Renal pelvis (tissue), 4 donors: ENCODE measurements around the gene PLEKHG4B. TPM values are rescaled to one million over a fixed set of nuclear protein-coding genes. Genes with fewer than 3 reads are reported as not detected.
"Not testable (repeated sequence)": the region's sequence is repeated elsewhere in the genome, so short reads cannot be mapped to it uniquely, and the experiment has no call there.

Experiments
- DNase-seq: peaks from one replicate; pipeline ENCODE4 v3.0.0-alpha.2; 2013
- polyA plus RNA-seq, 3 donors: library from polyadenylated mRNA; unstranded; fragments of 120-200 nt; gene quantifications; one replicate each; pipeline ENCODE4 v1.2.1, GENCODE V29; 2013; ENCODE audit not compliant: insufficient read length in 3 of 3

The PLEKHG4B gene
- polyA plus RNA-seq, 3 donors = 12.7 to 21.2 (median 15.9) TPM

- DNase-seq = no peak
Observed at GRCh38 chr5:225334-225733, 133.4 kb downstream of the PLEKHG4B start.

DNA sequence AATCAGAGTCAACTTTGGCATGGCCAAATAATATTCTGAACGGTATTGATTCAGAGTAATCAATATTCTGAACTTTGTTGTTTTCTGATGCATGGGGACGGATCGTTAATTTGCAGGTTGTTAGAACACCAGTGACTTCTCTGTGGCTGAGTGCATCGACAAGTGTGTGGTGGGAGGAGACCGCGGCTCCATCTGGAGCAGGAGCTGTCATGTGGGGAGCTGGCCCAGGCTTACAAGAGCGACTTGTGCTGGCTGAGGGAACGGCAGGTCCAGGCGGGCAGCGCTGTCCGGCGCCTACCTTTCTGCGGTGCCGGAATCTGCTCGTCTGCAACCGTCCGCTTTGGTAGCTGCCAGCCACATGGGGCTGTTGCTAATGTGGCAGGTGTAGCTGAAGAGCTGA lies 135.4 kb downstream of the PLEKHG4B start:
- not testable (repeated sequence) for DNase-seq

DNA sequence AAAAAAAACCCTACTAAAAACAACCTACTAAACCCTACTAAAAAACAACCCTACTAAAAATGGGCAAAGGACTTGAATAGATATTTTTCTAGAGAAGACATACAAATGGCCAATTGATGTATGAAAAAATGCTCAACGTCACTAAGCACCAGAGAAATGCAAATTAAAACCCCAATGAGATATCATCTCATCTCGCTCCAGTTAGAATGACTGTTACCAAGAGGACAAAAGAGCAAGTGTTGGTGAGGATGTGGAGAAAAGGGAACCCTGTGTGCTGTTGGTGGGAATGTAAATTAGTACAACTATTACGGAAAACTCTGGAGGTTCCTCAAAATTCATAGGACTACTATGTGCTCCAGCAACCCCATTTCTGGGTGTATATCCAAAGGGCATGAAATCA lies 136.9 kb downstream of the PLEKHG4B start:
- DNase-seq = no peak

- no peak for DNase-seq
Observed at GRCh38 chr5:230711-231110, 138.7 kb downstream of the PLEKHG4B start.

GRCh38 chr5:231661-232060 lies 139.7 kb downstream of the PLEKHG4B start:
- no peak for DNase-seq

DNA sequence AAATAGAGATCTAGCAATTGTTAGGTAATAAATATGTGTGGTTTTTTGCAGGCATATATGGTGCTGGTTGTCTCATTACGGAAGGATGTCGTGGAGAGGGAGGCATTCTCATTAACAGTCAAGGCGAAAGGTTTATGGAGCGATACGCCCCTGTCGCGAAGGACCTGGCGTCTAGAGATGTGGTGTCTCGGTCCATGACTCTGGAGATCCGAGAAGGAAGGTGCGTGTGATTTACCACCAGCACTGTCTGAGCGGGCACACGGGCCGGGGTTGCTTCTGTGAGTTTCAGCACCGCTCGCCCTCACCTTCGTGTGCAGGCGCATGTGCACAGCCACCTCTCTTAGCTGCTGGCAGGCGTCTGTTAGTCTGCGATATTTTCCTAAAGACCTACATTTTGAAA lies 141.5 kb downstream of the PLEKHG4B start:
- DNase-seq = peak; percentile 21

GRCh38 chr5:234450-234849 lies 142.5 kb downstream of the PLEKHG4B start:
- DNase-seq = no peak

- DNase-seq = not testable (repeated sequence)
Observed at GRCh38 chr5:235527-235926, 143.6 kb downstream of the PLEKHG4B start.

DNA sequence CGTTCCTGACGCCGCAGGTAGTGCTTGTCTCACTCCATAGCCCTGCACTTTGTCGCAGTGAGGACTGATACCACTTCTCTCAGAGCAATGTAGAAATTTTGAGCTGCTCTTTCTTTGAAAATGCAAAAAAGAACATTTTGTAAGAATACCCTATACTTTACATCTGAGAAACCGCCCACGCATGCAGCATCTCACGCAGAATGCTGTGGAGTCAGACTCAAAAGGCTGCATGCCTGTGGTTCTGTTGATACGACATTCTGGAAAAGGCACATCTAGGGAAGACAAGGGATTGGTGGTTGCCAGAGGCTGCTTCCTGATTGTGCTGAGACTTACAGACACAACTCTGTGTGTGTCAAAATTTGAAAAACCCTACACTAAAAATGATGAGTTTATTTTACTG lies 146.0 kb downstream of the PLEKHG4B start:
- DNase-seq = not testable (repeated sequence)

Other genes with a start within 250 kb of the PLEKHG4B start
- gene LRRC14B, start 99.3 kb downstream of the PLEKHG4B start, polyA plus RNA-seq = under 1 TPM in 2 of 3 donors, not detected in 1; 0.10 TPM
- gene CCDC127, start 126.0 kb downstream of the PLEKHG4B start, polyA plus RNA-seq = 10 to 100 TPM; 14.3 to 19.2 (median 15.9) TPM
- gene SDHA, start 126.2 kb downstream of the PLEKHG4B start, polyA plus RNA-seq = 100 to 1,000 TPM; 146 to 161 (median 150) TPM
- gene PDCD6, start 179.5 kb downstream of the PLEKHG4B start, polyA plus RNA-seq = 100 to 1,000 TPM; 124 to 141 (median 135) TPM
- gene AHRR, start 229.5 kb downstream of the PLEKHG4B start, polyA plus RNA-seq = 1 to 10 TPM; 2.4 to 3.6 (median 2.8) TPM